Measurements from ENCODE around the gene ARFIP1. TPM values are rescaled to one million over a fixed set of nuclear protein-coding genes. Genes with fewer than 3 reads are reported as not detected.

The ARFIP1 gene
- total RNA-seq, 1 donor = 55.5 TPM

DNA sequence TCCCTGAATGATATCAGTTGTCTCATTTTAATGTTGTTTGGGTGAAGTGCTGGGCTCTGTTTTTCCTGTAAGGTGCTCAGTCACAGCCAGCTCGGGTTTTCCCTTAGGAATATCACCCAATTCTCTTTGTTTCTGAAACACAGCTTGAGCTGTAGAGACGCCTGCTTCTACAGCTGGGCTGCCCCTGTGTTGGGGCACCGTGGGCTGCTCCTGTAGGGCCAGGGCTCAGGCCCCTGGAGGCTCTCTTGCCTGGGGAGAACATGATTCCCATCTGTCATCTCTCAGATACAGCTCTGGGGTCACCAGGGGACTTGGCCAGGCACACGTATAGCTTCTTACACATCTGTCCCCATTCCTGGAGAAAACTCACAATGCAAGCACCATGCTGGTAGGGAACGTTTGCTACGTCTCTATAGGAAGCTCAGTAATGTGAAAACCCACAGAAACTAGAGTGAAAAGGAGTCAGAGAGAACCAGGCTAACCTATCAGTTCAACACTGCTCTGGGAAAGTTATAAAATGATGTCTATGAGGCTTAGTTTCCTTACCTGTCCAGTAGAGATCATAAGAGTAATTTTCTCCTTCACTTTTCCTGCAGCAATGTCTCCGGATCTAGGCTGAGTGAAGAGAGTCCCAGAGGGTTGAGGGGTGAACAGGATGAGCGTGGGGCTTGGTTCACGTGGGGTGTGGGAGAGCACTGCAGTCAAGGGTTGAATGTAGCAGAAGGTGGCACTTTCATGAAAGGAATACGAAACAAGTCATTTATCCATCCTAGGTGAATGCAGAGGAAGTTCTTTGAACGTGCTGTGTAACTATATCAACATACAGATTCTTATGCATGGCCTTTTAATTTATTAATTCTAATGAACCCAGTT, 170.9 kb downstream of the ARFIP1 start:
- no peak for DNase-seq (ENCODE audit: low read depth)
- H3K4me3 ChIP-seq (ENCODE audit: low read depth, low read length) = no peak overlapping the region
- TF ChIP-seq, protein P1, sequence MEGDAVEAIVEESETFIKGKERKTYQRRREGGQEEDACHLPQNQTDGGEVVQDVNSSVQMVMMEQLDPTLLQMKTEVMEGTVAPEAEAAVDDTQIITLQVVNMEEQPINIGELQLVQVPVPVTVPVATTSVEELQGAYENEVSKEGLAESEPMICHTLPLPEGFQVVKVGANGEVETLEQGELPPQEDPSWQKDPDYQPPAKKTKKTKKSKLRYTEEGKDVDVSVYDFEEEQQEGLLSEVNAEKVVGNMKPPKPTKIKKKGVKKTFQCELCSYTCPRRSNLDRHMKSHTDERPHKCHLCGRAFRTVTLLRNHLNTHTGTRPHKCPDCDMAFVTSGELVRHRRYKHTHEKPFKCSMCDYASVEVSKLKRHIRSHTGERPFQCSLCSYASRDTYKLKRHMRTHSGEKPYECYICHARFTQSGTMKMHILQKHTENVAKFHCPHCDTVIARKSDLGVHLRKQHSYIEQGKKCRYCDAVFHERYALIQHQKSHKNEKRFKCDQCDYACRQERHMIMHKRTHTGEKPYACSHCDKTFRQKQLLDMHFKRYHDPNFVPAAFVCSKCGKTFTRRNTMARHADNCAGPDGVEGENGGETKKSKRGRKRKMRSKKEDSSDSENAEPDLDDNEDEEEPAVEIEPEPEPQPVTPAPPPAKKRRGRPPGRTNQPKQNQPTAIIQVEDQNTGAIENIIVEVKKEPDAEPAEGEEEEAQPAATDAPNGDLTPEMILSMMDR (IDR thresholded peaks at IDR 0.05; ENCODE audit: insufficient read depth, low read length) = no peak

DNA sequence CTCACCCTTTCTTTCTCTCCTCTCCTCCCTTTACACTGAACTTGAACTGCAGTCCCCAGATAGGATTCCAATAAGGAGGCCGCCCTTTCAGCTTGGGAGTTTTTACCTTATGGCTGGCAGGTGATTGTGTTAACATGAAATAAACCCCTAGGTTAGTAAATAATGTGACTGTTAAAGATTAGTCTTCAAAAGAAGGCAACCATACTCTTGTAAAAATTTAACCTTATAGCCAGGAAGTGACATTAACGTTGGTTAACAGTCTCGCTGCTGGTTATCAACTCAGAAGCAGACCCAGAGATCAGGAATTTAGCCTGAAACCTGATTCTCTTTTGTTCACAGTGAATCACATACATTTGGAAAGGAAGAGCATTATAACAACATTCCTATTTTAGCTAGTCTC, 171.6 kb downstream of the ARFIP1 start:
- H3K4me3 ChIP-seq (ENCODE audit: low read depth, low read length) = no peak overlapping the region
- no peak for DNase-seq (ENCODE audit: low read depth)
- TF ChIP-seq, protein P1 (IDR thresholded peaks at IDR 0.05; ENCODE audit: insufficient read depth, low read length) = no peak

- no peak for DNase-seq (ENCODE audit: low read depth)
- TF ChIP-seq, protein P1 (IDR thresholded peaks at IDR 0.05; ENCODE audit: insufficient read depth, low read length) = no peak
- H3K4me3 ChIP-seq (ENCODE audit: low read depth, low read length) = no peak overlapping the region
Measured at GRCh38 chr4:152953514-152953913, 173.8 kb downstream of the ARFIP1 start.

- no peak overlapping the region for H3K4me3 ChIP-seq (ENCODE audit: low read depth, low read length)
- no peak for DNase-seq (ENCODE audit: low read depth)
- TF ChIP-seq, protein P1 (IDR thresholded peaks at IDR 0.05; ENCODE audit: insufficient read depth, low read length) = no peak
Measured at GRCh38 chr4:152954741-152955140, 175.0 kb downstream of the ARFIP1 start.

- TF ChIP-seq, protein P1 (IDR thresholded peaks at IDR 0.05; ENCODE audit: insufficient read depth, low read length) = no peak
- H3K4me3 ChIP-seq (ENCODE audit: low read depth, low read length) = no peak overlapping the region
- no peak for DNase-seq (ENCODE audit: low read depth)
Measured at GRCh38 chr4:152956147-152956546, 176.4 kb downstream of the ARFIP1 start.

DNA sequence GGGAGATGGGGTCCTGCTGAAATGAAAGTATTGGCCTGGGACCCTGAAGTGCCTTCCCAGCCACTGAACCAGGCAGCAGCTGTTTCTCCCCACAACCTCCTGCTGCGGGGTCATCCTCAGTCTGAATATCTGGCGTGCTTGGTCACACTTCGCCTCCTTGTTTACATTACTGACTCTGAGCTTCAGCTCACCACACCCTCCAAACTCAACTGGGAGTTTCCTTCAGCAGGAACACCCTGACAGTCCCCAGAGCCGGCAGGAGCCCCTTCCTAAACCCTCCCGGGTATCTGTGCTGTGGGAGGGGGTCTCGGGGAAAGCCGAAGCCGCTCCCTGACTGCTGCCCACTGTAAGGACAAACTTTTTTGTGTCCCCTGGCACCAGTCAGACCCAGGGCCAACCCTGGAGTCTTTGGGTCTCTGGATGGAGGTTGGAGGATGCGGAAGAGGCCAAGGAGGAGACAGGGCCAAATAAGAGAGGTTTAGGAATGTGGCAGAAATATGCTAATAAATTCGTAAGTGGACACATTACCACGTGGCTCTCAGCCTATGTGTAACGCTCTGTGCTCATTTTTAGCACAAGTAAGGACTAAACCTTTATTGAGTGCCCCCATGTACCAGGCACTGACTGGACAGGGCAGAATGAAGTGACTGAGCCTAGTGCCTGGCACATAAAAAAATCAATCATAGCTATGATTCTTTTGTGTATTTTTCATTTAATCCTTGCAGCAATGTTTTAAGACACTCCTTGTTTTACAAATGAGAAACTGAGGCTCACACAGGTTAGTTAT, 177.1 kb downstream of the ARFIP1 start:
- peak; percentile 45 for DNase-seq (ENCODE audit: low read depth)
- H3K4me3 ChIP-seq (ENCODE audit: low read depth, low read length) = no peak overlapping the region
- TF ChIP-seq, protein P1 (IDR thresholded peaks at IDR 0.05; ENCODE audit: insufficient read depth, low read length) = no peak

Measured in fibroblast of the aortic adventitia (primary cell).